Activated CD4-positive, alpha-beta T cell treated with anti-CD3 and anti-CD28 coated beads, Interleukin-2, amount 10 ng/mL, durations not matched to agents 7 days and 5 days (primary cell): ENCODE results near the gene BCAS3. TPM values are rescaled to one million over a fixed set of nuclear protein-coding genes. Genes with fewer than 3 reads are reported as not detected.

Experiments used
- CTCF ChIA-PET: fragments of 350-600 bp; sonication (Branson Sonifier 250); formaldehyde crosslinking; loops from one replicate; lab custom pipeline; 2021; ENCODE audit warnings: antibody characterized with exemption; lab: Charles Lee
- POLR2A ChIA-PET: fragments of 350-600 bp; sonication (Branson Sonifier 250); formaldehyde crosslinking; loops from one replicate; lab custom pipeline; 2021; ENCODE audit warnings: antibody characterized with exemption; lab: Charles Lee
- DNase-seq: peaks from one replicate; pipeline ENCODE4 v3.0.0-alpha.2; 2020
- H3K27ac Mint-ChIP-seq: one replicate; pipeline ENCODE4 v1.8.0; 2021; ENCODE audit warnings: mild to moderate bottlenecking, moderate library complexity, mixed read lengths
- H3K27me3 Mint-ChIP-seq: one replicate; pipeline ENCODE4 v1.8.0; 2021; ENCODE audit warnings: mixed read lengths
- H3K36me3 Mint-ChIP-seq: one replicate; pipeline ENCODE4 v1.8.0; 2021; ENCODE audit warnings: low read depth, mixed read lengths
- H3K4me1 Mint-ChIP-seq: one replicate; pipeline ENCODE4 v1.8.0; 2021; ENCODE audit warnings: mixed read lengths
- H3K4me3 Mint-ChIP-seq: one replicate; pipeline ENCODE4 v1.8.0; 2021; ENCODE audit warnings: mild to moderate bottlenecking, moderate library complexity, mixed read lengths
- H3K9me3 Mint-ChIP-seq: one replicate; pipeline ENCODE4 v1.8.0; 2021; ENCODE audit warnings: mixed read lengths
- total RNA-seq, 2 experiments: library from RNA; stranded (reverse); gene quantifications; one replicate each; pipeline ENCODE4 v1.2.3, GENCODE V29; 2021

BCAS3 gene
- total RNA-seq, 2 experiments from 2014 or later: 15.5 to 16.4 TPM

GRCh38 chr17:60729854-60730253 is 52.2 kb downstream of the BCAS3 start:
- Mint-ChIP-seq H3K27ac (no peak overlapping the region), H3K4me1 (peaks cover 6% of the 10 kb centered on the region), H3K36me3 (no peaks in the 10 kb centered on the region), H3K9me3 (no peaks in the 10 kb centered on the region), H3K4me3 (no peak overlapping the region), H3K27me3 (no peaks in the 10 kb centered on the region)
- POLR2A ChIA-PET: no interaction called here
- CTCF ChIA-PET: no interaction called here
- DNase-seq: no peak

DNA sequence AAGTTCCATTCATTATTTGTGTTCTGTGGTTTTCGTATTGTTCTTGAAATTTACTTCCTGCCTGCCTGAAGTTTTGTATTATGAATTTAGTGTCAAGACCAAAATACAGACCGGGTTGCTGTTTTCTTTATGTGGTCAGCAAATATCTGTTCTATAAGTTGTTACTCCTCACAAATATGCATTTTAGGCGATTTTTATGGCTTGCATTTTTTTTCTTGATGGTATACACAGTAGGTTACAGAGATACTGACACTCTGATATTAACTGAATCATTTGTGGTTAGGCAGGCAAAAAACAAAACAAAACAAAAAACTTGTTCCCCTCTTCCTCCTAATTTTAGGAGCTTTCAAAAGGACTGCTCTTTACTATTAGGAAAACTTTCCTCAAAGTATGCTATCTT is 52.6 kb downstream of the BCAS3 start:
- POLR2A ChIA-PET: no interaction called here
- Mint-ChIP-seq H3K9me3 (no peaks in the 10 kb centered on the region), H3K27ac (no peak overlapping the region), H3K27me3 (no peaks in the 10 kb centered on the region), H3K36me3 (no peaks in the 10 kb centered on the region), H3K4me3 (no peak overlapping the region), H3K4me1 (peaks cover 6% of the 10 kb centered on the region)
- CTCF ChIA-PET: no interaction called here
- no peak for DNase-seq

DNA sequence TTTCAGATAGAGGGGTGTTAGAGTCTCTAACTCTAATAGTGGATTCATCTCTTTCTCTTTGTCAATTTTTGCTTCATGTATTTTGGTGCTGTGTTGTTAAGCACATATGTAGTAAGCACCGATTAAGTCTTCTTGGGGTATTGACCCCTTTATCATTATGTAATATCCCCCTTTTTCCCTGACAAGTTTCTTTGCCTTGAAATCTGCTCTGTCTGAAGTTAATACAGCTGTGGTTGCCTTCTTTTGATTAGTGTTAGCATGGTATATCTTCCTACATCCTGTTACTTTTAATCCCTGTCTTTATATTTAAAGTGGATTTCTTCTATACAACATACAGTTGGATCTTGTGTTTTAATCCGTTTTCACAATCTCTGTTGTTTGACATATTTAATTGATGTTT is 60.6 kb downstream of the BCAS3 start:
- no peak overlapping the region for H3K4me3 Mint-ChIP-seq
- no peak for DNase-seq
- no peak overlapping the region for H3K27ac Mint-ChIP-seq
- ChIA-PET POLR2A (no interaction called here), CTCF (interaction anchor here (0.7 kb wide), 1 partner anchor 14 kb away, joined by 3 read pairs; no protein-coding TSS in a partner anchor)
- H3K36me3 Mint-ChIP-seq: no peaks in the 10 kb centered on the region
- H3K4me1 Mint-ChIP-seq: no peaks in the 10 kb centered on the region
- H3K27me3 Mint-ChIP-seq: no peaks in the 10 kb centered on the region
- no peaks in the 10 kb centered on the region for H3K9me3 Mint-ChIP-seq

DNA sequence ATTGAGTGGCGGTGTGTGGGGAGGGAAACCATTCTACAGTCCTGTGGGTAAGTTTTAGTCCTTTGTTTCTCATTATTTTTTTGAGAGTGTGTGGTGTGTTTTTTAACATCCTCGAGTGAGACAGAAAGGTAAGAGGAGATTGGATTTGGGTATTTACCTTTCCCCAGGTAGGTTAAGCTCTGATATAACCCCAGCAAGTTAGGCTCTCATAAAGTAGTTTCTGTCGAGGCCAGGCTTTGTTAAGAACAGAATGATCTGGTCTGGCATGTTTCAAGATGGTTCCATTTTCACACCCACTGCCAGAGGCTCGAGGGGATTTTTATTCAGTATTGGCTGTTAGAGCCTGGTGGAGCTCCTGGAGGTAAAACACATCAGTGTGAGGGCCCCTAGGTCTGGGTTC is 62.9 kb downstream of the BCAS3 start:
- CTCF ChIA-PET: interaction anchor here (2.7 kb wide), 1 partner anchor 20 kb away, joined by 9 read pairs; no protein-coding TSS in a partner anchor
- Mint-ChIP-seq H3K27ac (no peak overlapping the region), H3K36me3 (no peaks in the 10 kb centered on the region), H3K9me3 (no peaks in the 10 kb centered on the region), H3K4me3 (no peak overlapping the region), H3K4me1 (no peaks in the 10 kb centered on the region), H3K27me3 (no peaks in the 10 kb centered on the region)
- DNase-seq: no peak
- POLR2A ChIA-PET: no interaction called here

DNA sequence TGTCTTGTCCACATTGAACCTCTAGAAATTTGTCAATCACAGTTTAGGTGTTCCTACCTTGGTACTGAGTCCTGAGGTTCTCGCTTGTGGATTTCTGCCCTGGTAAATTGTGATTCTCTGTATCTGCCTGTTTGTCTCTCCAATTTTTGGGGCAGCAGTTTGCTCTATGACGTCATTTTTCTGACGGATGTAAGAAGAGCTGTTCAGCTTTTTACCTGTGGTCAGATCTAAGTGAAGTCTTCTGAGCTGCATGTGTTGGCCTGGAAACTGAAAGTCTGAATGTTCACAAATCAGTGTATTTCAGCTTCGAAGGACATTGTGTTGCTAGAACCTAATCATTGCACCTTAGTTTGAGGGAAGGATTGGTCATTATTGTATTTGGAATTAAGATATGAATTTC is 63.4 kb downstream of the BCAS3 start:
- Mint-ChIP-seq H3K27me3 (no peaks in the 10 kb centered on the region), H3K4me1 (no peaks in the 10 kb centered on the region), H3K36me3 (no peaks in the 10 kb centered on the region), H3K27ac (no peak overlapping the region), H3K9me3 (no peaks in the 10 kb centered on the region), H3K4me3 (no peak overlapping the region)
- CTCF ChIA-PET: interaction anchor here (2.7 kb wide), 1 partner anchor 20 kb away, joined by 9 read pairs; no protein-coding TSS in a partner anchor
- DNase-seq: no peak
- POLR2A ChIA-PET: no interaction called here

DNA sequence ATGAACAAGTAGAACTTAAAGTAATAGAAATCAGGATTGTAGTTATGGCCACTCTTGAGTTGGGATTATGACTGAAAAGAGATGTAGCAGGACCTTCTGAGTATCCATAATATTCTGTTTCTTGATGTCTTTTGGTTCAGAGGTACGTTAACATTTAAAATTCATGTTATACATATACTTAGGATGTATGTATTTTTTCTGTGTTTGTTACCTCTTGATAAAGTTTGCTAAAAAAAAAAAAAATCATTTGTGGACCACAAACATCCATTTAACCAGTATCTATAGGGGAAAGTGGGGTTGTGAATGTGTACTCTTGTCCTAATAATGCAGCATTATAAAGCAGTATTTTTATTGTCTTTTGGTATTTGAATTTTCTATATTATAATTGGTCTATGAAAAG is 65.6 kb downstream of the BCAS3 start:
- CTCF ChIA-PET: no interaction called here
- H3K27ac Mint-ChIP-seq: no peak overlapping the region
- POLR2A ChIA-PET: no interaction called here
- H3K4me1 Mint-ChIP-seq: no peaks in the 10 kb centered on the region
- H3K27me3 Mint-ChIP-seq: no peaks in the 10 kb centered on the region
- no peaks in the 10 kb centered on the region for H3K9me3 Mint-ChIP-seq
- DNase-seq: no peak
- no peaks in the 10 kb centered on the region for H3K36me3 Mint-ChIP-seq
- H3K4me3 Mint-ChIP-seq: no peak overlapping the region

DNA sequence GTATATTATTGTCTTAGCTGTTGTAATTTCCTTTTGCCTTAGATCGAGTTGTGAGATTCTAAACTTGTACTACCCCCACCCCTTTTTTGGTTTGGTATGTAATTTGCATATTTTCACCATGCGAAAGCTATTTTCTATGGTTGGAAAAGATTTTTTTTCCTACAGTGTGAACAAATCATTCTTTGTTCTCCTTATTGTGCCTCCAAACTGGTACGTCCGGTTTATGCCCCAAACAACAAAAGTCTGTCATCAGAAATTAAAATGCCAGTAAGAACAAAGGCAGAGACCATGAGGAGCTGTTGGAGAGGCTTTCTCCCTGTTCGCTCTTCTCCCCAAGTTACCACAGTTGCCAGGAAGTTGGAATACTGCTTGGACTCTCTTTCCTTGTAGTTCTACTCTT is 66.1 kb downstream of the BCAS3 start:
- POLR2A ChIA-PET: no interaction called here
- H3K4me1 Mint-ChIP-seq: no peaks in the 10 kb centered on the region

GRCh38 chr17:60744355-60744966 is 66.8 kb downstream of the BCAS3 start:
- ChIA-PET CTCF (interaction anchor here (0.6 kb wide), 1 partner anchor 226 kb away, joined by 3 read pairs; no protein-coding TSS in a partner anchor), POLR2A (no interaction called here)
- Mint-ChIP-seq H3K4me3 (no peak overlapping the region), H3K36me3 (no peaks in the 10 kb centered on the region), H3K4me1 (no peaks in the 10 kb centered on the region), H3K27ac (no peak overlapping the region), H3K27me3 (no peaks in the 10 kb centered on the region), H3K9me3 (no peaks in the 10 kb centered on the region)
- no peak for DNase-seq

More for the DNA sequence above, 66.1 kb downstream of the BCAS3 start:
- Mint-ChIP-seq H3K36me3 (no peaks in the 10 kb centered on the region), H3K4me3 (no peak overlapping the region), H3K9me3 (no peaks in the 10 kb centered on the region), H3K27ac (no peak overlapping the region), H3K27me3 (no peaks in the 10 kb centered on the region)
- DNase-seq: no peak
- CTCF ChIA-PET: no interaction called here

- Mint-ChIP-seq H3K4me1 (no peaks in the 10 kb centered on the region), H3K9me3 (peaks cover under 1% of the 10 kb centered on the region), H3K36me3 (no peaks in the 10 kb centered on the region), H3K27ac (no peak overlapping the region), H3K4me3 (no peak overlapping the region), H3K27me3 (no peaks in the 10 kb centered on the region)
- POLR2A ChIA-PET: no interaction called here
- CTCF ChIA-PET: interaction anchor here (0.7 kb wide), 1 partner anchor 614 kb away, joined by 3 read pairs; no protein-coding TSS in a partner anchor
- DNase-seq: no peak
Measured at GRCh38 chr17:60745544-60745943, 67.9 kb downstream of the BCAS3 start.

DNA sequence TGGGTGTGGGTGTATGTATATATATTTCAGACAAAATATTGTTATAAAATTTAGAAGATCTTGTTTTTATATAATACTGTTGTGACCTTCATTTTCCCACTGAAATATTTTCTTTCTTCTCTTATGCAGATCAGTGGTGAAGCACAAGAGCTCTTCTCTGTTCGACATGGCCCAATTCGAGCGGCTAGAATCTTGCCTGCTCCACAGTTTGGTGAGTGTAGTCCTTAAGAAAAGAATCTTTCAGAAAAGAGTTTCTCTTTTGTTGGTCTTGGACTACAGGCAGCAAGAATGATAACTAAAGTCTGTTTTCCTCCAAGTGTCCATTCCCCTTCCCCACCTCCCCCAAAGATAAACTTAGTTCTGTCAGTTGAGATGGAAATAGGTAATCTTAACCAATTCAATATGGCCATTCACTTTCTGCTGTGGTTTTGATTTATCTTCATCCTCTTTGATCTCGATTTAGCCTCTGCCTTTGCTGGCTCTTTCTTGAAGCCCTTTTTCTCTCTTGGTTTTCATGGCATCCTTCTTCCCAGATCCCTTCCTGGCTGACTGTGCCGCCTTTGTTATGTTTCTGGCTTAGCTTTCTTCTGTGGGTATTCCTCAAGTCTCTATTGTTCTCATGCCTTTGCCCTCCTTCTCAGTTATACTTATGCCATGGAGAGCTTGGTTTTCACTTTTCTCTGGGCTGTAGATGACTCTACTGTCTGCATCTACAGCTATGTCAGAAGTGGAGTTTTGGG is 69.6 kb downstream of the BCAS3 start:
- no peaks in the 10 kb centered on the region for H3K27me3 Mint-ChIP-seq
- CTCF ChIA-PET: no interaction called here
- POLR2A ChIA-PET: no interaction called here
- no peak overlapping the region for H3K27ac Mint-ChIP-seq
- H3K4me3 Mint-ChIP-seq: no peak overlapping the region
- no peak for DNase-seq
- H3K4me1 Mint-ChIP-seq: no peaks in the 10 kb centered on the region
- H3K9me3 Mint-ChIP-seq: peaks cover 6% of the 10 kb centered on the region
- no peaks in the 10 kb centered on the region for H3K36me3 Mint-ChIP-seq

DNA sequence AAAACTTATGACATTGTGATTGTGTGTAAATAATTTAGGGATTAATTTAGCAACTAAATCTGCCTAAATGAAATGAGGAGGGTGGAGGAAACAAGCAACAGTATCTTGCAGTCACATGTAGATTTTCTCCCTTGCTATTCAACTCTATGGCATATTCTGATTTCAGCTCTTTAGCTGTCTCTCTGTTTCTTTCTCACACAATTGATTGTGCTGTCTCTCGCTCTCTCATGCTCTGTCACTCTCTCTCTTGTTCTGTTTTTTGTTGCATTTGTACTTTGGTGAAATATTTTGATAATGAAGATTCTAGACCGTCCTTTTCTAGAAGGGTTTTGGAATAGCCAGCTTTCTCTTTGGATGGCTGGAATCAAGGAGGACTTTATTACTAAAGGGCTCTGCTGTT is 70.6 kb downstream of the BCAS3 start:
- Mint-ChIP-seq H3K36me3 (no peaks in the 10 kb centered on the region), H3K27me3 (no peaks in the 10 kb centered on the region), H3K4me3 (no peak overlapping the region), H3K27ac (no peak overlapping the region), H3K9me3 (peaks cover 6% of the 10 kb centered on the region), H3K4me1 (no peaks in the 10 kb centered on the region)
- ChIA-PET POLR2A (no interaction called here), CTCF (no interaction called here)
- no peak for DNase-seq

DNA sequence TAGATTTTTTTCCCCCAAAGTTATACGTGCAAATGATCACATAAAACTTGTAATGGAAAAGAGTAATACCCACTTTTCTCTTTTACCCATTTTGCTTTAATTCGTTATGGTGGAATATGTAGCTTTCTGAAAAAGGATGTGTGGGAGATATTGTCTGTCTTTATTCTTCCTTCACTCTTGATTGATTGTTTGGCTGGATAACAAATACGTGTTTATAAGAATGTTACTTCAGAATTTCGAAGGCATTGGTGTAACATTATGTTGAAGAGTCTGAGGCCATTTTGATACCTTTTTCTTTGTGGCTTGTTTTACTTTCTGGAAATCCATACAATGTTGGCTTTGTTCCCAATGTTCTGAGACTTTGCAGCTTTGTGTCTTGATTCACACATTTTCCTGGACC is 71.4 kb downstream of the BCAS3 start:
- no peak overlapping the region for H3K4me3 Mint-ChIP-seq
- H3K27ac Mint-ChIP-seq: no peak overlapping the region
- POLR2A ChIA-PET: no interaction called here
- H3K9me3 Mint-ChIP-seq: peaks cover 6% of the 10 kb centered on the region
- no peaks in the 10 kb centered on the region for H3K27me3 Mint-ChIP-seq
- no peaks in the 10 kb centered on the region for H3K4me1 Mint-ChIP-seq
- no peaks in the 10 kb centered on the region for H3K36me3 Mint-ChIP-seq
- DNase-seq: no peak
- CTCF ChIA-PET: no interaction called here

GRCh38 chr17:60749708-60750107 is 72.1 kb downstream of the BCAS3 start:
- no peak overlapping the region for H3K27ac Mint-ChIP-seq
- H3K9me3 Mint-ChIP-seq: peaks cover 6% of the 10 kb centered on the region
- H3K36me3 Mint-ChIP-seq: no peaks in the 10 kb centered on the region
- no peaks in the 10 kb centered on the region for H3K27me3 Mint-ChIP-seq
- POLR2A ChIA-PET: no interaction called here
- H3K4me1 Mint-ChIP-seq: no peaks in the 10 kb centered on the region
- DNase-seq: no peak
- no peak overlapping the region for H3K4me3 Mint-ChIP-seq
- CTCF ChIA-PET: no interaction called here
